Measurements from ENCODE around the gene OPRD1.
"Not testable (repeated sequence)": the region's sequence is repeated elsewhere in the genome, so short reads cannot be mapped to it uniquely, and the experiment has no call there.

Gene OPRD1

GRCh38 chr1:28875134-28875533 is 63.2 kb downstream of the OPRD1 start:
- in situ Hi-C loops (cut with MboI; ENCODE audit: low sequenced_read_pairs): not testable (repeated sequence)

GRCh38 chr1:28877132-28877781 is 65.3 kb downstream of the OPRD1 start:
- in situ Hi-C loops (cut with MboI; ENCODE audit: low sequenced_read_pairs): no loop called here

- in situ Hi-C loops (cut with MboI; ENCODE audit: low sequenced_read_pairs): no loop called here
These were observed 66.8 kb downstream of the OPRD1 start for GRCh38 chr1:28878796-28879195.

GRCh38 chr1:28882009-28882628 is 70.1 kb downstream of the OPRD1 start:
- in situ Hi-C loops (cut with MboI; ENCODE audit: low sequenced_read_pairs): loop anchor here (5.0 kb wide), 2 partner anchors 150 to 320 kb away; no protein-coding TSS in a partner anchor

- in situ Hi-C loops (cut with MboI; ENCODE audit: low sequenced_read_pairs): loop anchor here (5.0 kb wide), 2 partner anchors 149 to 319 kb away; no protein-coding TSS in a partner anchor
These were observed 71.3 kb downstream of the OPRD1 start for GRCh38 chr1:28883242-28883616.

GRCh38 chr1:28885472-28885877 is 73.5 kb downstream of the OPRD1 start:
- in situ Hi-C loops (cut with MboI; ENCODE audit: low sequenced_read_pairs): no loop called here

DNA sequence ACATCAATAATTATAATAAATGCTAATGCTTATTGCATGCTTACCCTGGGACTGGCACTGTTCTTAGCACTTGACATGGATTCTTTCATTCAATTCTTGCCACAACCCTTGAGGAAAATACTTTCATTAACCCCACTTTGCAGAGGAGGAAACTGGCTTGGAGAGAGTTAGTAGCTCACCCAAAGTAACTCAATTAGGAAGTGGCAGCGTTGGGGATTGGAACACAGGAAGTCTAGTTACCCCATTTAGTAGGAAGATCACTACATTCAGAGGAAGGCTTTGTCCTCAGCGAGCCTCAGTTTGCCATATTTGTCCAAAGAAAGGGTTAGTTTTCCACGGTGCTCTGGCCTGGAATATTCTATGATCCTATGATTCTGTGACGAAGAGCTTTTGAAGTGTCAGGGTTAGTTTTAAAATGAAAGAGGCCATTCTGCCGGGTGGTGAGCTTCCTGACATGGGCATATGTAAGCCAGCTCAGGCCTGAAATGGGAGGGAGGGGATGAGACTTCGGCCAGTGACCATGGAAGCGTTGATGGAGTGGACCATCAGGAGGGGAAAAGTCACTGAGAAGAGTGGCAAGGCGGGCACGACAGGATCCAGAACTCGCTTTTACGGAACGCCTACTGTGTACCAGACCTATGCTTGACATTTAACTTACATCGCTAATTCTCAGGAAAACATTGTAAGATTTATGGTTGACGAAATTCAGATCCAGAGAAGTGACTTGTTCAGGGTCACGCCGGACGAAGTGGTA is 74.2 kb downstream of the OPRD1 start:
- in situ Hi-C loops (cut with MboI; ENCODE audit: low sequenced_read_pairs): no loop called here

DNA sequence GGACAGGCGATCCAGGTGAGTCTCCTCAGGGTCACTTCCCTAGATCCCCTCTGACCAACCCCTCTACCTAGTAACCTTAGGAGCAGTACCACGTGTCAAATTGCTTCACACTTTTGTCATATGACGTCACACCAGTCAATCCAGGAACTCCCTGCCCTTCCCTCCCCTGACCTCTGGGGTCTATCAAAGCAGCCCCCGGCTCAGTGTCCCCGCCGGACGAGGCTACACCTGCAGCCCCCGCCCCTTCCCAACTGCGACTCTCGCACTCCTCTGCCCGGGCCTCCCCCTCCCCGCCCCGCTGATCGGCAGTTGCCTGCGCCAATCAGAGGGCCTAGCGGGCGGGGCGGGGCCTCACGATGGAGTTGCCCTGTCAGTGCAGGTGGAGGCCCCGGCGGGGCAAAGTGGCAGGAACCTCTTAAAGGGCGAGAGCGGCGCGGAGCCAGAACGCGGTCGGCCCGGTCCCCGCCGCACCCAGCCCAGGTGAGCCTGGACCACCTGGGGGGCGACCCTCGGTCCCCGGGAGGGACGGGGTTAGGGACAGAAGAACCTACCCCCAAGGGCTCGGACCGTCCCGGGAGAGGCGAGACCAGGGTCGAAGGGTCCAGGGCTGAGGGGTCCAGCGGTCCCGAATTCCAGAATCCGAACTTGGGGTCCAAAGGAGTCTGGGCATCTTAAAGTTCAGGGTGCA is 74.9 kb downstream of the OPRD1 start:
- in situ Hi-C loops (cut with MboI; ENCODE audit: low sequenced_read_pairs): no loop called here

GRCh38 chr1:28887419-28887834 is 75.5 kb downstream of the OPRD1 start:
- in situ Hi-C loops (cut with MboI; ENCODE audit: low sequenced_read_pairs): no loop called here

DNA sequence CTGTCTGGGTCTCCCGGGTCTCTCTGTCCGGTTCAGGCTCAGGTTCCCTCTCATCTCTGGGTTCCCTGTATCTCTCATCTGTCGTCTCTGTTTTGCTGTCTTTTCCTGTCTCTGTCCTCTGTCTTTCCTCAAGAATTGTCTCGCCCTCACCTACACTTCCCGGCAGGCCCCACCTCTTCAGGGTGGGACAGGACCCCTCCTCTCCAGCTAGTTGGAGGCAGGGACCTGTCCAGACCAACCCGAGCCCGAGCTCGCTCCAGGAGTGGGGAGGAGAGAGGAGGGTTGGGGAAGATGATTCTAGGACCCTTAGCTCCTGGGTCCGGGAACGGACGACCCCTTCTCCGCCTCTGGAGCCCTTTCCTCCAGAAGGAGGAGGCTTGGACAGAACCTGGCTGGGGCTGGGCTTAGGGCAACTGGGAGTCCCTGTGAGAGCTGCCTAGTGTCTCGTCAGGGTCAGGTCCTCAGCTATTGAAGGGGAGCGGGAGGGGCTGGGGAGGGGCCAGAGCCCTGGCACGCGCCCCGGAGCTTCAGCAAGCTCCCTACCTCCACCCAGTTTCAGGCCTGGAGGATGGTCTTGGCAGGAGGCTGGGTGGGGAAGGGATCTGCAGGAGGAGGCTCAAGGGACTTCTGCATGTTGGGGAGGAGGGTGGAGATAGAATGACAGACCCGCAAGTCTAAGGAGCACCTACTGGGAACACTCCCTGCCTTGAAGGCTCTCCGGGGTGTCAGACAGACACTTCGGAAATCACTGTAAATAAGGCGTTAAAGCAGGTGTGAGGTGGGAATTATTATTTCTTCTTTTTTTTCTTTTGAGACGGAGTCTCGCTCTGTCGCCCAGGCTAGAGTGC is 76.1 kb downstream of the OPRD1 start:
- in situ Hi-C loops (cut with MboI; ENCODE audit: low sequenced_read_pairs): no loop called here

GRCh38 chr1:28888915-28889314 is 76.9 kb downstream of the OPRD1 start:
- in situ Hi-C loops (cut with MboI; ENCODE audit: low sequenced_read_pairs): no loop called here

DNA sequence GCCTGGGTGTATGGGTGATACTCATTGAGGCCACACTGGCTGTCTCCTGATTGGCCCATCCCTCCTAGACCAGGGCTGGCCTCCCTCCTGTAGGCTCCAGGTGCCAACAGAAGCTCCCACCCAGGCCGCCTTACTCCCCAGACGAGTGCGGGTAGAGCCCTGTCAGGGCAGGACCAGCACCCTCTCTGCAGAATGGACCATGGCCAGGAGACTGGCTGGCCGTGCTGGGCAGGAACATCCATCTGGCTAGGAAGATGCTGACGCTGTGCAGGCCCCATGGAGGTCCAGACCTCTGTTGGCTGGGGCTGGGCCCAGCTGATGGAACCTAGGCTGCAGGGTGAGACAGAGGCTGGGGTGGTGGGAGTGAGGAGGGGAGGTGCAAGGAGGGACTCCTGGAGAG is 77.4 kb downstream of the OPRD1 start:
- in situ Hi-C loops (cut with MboI; ENCODE audit: low sequenced_read_pairs): no loop called here

DNA sequence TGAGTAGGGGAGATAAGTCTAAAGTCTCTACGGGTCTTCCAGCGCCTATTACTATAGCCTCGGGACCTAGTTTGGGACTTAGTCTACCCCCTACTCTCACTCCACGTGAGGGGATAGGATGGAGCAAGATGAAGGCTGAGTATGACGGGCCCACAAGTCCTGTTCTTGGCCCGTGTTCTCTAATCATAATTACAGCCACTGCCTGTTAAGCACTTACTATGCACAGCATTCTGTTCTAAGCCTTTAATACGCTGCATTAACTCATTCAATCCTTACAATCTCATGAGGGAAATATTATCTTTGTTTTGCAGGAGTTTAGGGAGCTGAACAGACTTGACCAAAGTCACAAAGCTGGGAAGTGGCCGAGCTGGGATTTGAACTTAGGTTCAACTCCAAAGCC is 78.5 kb downstream of the OPRD1 start:
- in situ Hi-C loops (cut with MboI; ENCODE audit: low sequenced_read_pairs): no loop called here

DNA sequence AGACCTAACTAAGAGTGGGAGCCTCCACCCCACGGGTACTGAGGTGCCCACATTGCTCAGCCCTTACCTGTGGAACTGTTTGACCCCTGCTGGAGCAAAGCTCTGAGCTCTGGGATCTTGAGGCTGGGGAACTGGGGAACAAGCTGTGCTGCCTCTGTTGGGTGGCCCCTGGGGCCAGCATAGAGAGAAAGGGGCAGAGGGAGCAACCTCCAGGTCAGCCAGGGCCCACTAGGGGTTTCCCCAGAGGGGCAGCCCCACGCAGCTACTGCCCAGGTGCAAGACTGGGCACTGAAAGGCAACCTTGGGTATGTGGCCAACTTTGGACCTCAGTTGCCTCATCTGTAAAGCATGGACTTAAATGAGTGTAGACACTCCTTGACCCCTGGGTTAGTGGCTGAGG is 78.9 kb downstream of the OPRD1 start:
- in situ Hi-C loops (cut with MboI; ENCODE audit: low sequenced_read_pairs): no loop called here

- in situ Hi-C loops (cut with MboI; ENCODE audit: low sequenced_read_pairs): no loop called here
These were observed 79.3 kb downstream of the OPRD1 start for GRCh38 chr1:28891256-28891655.

- in situ Hi-C loops (cut with MboI; ENCODE audit: low sequenced_read_pairs): no loop called here
These were observed 81.6 kb downstream of the OPRD1 start for GRCh38 chr1:28893403-28894102.

DNA sequence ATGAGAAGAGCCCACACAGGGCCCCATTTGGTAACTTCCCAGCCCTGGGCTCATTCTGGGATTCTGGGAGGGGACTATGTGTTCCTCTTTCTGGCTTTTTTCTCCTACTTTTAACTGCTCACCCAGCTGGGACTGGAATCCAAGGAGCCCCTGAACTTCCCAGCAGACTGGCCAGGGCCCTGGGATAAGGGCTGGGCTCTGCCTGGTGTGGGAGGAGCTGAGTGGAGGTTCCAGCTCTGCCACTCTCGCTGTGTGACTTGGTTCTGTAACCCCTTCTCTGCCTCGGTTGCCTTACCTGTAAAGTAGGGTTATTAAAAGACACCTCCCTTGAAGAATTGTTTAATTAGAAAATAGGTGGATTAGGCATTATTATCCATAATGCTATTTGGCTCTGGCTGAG is 82.8 kb downstream of the OPRD1 start:
- in situ Hi-C loops (cut with MboI; ENCODE audit: low sequenced_read_pairs): no loop called here

DNA sequence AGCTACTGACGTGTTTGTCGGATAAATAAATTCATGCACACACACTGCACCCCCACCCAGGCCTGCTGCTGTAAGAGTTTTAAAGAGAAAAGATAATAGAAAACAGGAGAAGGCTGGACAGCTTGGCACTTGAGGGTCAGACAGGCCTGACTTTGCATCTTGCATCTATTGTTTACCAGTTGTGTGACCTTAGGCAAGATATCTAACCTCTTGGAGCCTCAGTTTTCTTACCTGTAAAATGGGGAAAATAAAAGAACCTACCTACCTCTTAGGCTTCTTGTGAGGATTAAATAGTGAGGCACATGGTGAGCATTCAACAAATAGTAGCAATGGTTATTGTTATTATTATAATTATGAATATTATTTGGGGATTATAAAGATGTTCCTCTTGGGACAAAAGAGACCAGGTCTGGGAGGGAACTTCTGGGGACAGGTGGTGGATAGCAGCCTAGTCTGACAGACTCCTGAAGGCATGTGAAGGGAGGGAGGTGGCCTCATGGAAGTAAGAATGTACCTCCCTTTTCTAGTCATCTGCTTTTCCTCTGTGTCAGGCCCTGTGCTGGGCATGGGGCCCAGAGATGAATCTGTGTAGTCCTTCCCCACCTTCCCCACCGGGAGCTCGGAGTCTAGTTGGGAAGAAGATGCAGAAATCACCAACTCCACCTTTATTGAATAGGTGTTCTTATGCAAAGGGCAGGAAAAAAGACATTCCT is 84.1 kb downstream of the OPRD1 start:
- in situ Hi-C loops (cut with MboI; ENCODE audit: low sequenced_read_pairs): no loop called here

DNA sequence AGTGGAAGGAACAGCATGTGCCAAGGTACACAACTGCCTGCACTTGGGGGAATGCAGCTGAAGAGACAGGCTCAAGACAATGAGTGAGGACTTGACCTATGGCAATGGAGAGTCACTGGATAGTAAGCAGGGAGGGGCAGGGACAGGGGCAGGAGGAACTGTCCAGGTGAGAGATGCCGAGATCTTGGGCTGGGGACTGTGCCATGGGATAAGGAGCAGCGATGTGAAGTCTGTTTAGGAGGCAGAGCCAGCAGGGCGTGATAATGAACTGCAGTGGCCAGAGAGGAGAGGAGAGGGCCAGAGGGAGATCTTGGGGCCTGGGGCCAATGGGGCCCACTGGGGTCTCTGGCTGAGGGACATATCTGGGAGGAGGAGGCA is 84.6 kb downstream of the OPRD1 start:
- in situ Hi-C loops (cut with MboI; ENCODE audit: low sequenced_read_pairs): no loop called here
